CD4-positive, alpha-beta T cell (primary cell): ENCODE results near the gene SLC8A3. TPM values are rescaled to one million over a fixed set of nuclear protein-coding genes. Genes with fewer than 3 reads are reported as not detected.

ENCODE experiments used
- ATAC-seq: fragments of 200-7000 bp; cut with Tn5 transposase; one replicate; pipeline ENCODE4 v1.10.0; 2022; ENCODE audit warnings: mild to moderate bottlenecking; ENCODE audit not compliant: poor library complexity
- CTCF ChIA-PET: fragments of 350-600 bp; sonication (Branson Sonifier 250); formaldehyde crosslinking; loops from one replicate; lab custom pipeline; 2021; ENCODE audit warnings: antibody characterized with exemption, inconsistent platforms; lab: Charles Lee
- POLR2A ChIA-PET: fragments of 350-600 bp; sonication (Branson Sonifier 250); formaldehyde crosslinking; loops from one replicate; lab custom pipeline; 2021; ENCODE audit warnings: antibody characterized with exemption, inconsistent platforms; lab: Charles Lee
- DNase-seq, 14 experiments: peaks; one replicate each; pipeline ENCODE4 v3.0.0-alpha.2; 2013 to 2020; ENCODE audit warnings: mixed read lengths in 2 of 14
- H3K27ac ChIP-seq, 2 donors: one replicate each; pipeline versions ENCODE4 v1.5.1 to v1.7.0; 2013; ENCODE audit warnings: low read length in 2 of 2, low read depth in 1 of 2, mild to moderate bottlenecking in 1 of 2
- H3K27me3 ChIP-seq, 2 experiments: 1 replicate in 1 of 2; 2 replicates in 1 of 2; pipeline versions ENCODE4 v1.6.1 to v1.7.0; 2013; ENCODE audit warnings: low read length in 2 of 2, control low read depth in 1 of 2, mild to moderate bottlenecking in 1 of 2, moderate library complexity in 1 of 2; ENCODE audit not compliant: insufficient read depth in 2 of 2, control insufficient read depth in 1 of 2
- H3K36me3 ChIP-seq: one replicate; pipeline ENCODE4 v1.6.1; 2013; ENCODE audit warnings: low read length, control low read depth; ENCODE audit not compliant: insufficient read depth
- H3K4me1 ChIP-seq: one replicate; pipeline ENCODE4 v1.6.1; 2013; ENCODE audit warnings: low read length, control low read depth; ENCODE audit not compliant: insufficient read depth
- H3K4me3 ChIP-seq: one replicate; pipeline ENCODE4 v1.5.1; 2013; ENCODE audit warnings: mild to moderate bottlenecking, low read length, moderate library complexity
- H3K9me3 ChIP-seq, 2 experiments: 1 replicate in 1 of 2; 2 replicates in 1 of 2; pipeline versions ENCODE4 v1.6.1 to v1.7.0; 2013; ENCODE audit warnings: low read length in 2 of 2, mild to moderate bottlenecking in 2 of 2, control low read depth in 1 of 2, moderate library complexity in 1 of 2; ENCODE audit not compliant: control insufficient read depth in 1 of 2, insufficient read depth in 1 of 2
- H3K27ac Mint-ChIP-seq: one replicate; pipeline ENCODE4 v1.8.0; 2020; ENCODE audit warnings: mixed read lengths
- H3K27me3 Mint-ChIP-seq: one replicate; pipeline ENCODE4 v1.8.0; 2021; ENCODE audit warnings: mixed read lengths
- H3K36me3 Mint-ChIP-seq: one replicate; pipeline ENCODE4 v1.8.0; 2021; ENCODE audit warnings: low read depth, mixed read lengths
- H3K4me1 Mint-ChIP-seq: one replicate; pipeline ENCODE4 v1.8.0; 2021; ENCODE audit warnings: low read depth, mixed read lengths
- H3K4me3 Mint-ChIP-seq: one replicate; pipeline ENCODE4 v1.8.0; 2020; ENCODE audit warnings: mild to moderate bottlenecking, mixed read lengths
- H3K9me3 Mint-ChIP-seq: one replicate; pipeline ENCODE4 v1.8.0; 2020; ENCODE audit warnings: mixed read lengths
- intact Hi-C, 2 experiments: fragments of 100-400 bp; cut with DNase I in 1 of 2; cut with micrococcal nuclease in 1 of 2; formaldehyde crosslinking; loops; one replicate each; pipeline versions ENCODE4 v1.15.1 to v1.9.0; 2023 to 2025; cut with DNase I, micrococcal nuclease
- total RNA-seq, 174 experiments: library from RNA in 2 of 174; stranded (reverse) in 2 of 174; gene quantifications; one replicate each; pipeline ENCODE4 v1.2.3 and lab custom pipeline; 2021 to 2026
- TF ChIP-seq, protein P1 (sequence below): fragments of 200-600 bp; IDR thresholded peaks from one replicate; pipeline ENCODE4 v1.8.0; 2022; ENCODE audit warnings: antibody characterized with exemption, mild to moderate bottlenecking

Gene SLC8A3
- total RNA-seq, 2 experiments from 2014 or later, result not detected

DNA sequence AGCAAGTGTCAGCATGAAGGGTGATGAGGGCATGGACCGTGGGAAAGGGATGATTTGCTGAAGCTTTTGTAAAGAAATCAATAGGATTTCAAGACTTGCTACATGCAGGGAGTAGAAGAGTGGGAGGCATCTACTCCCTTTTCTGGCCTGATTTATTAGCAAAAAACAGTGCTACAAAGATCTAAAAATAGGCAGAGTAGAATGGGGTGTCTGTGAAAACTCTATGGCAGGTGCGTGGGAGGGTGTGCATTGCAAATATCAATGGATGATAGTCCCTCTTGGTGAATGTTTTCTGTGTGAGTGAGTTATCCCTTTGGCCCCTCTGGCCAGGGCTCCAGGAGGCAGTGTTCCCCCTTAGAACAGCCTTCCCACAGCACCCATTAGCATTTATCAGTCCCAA, 170.5 kb downstream of the SLC8A3 start:
- Mint-ChIP-seq H3K4me3 (no peak overlapping the region), H3K27ac (no peak overlapping the region), H3K27me3 (peaks cover 10% of the 10 kb centered on the region), H3K36me3 (no peaks in the 10 kb centered on the region), H3K4me1 (peaks cover 4% of the 10 kb centered on the region), H3K9me3 (no peaks in the 10 kb centered on the region)
- no peak for ATAC-seq
- H3K4me1 ChIP-seq, result peaks cover 8% of the 10 kb centered on the region
- no peaks in the 10 kb centered on the region for H3K9me3 ChIP-seq
- POLR2A ChIA-PET, result no interaction called here
- TF ChIP-seq, protein P1, sequence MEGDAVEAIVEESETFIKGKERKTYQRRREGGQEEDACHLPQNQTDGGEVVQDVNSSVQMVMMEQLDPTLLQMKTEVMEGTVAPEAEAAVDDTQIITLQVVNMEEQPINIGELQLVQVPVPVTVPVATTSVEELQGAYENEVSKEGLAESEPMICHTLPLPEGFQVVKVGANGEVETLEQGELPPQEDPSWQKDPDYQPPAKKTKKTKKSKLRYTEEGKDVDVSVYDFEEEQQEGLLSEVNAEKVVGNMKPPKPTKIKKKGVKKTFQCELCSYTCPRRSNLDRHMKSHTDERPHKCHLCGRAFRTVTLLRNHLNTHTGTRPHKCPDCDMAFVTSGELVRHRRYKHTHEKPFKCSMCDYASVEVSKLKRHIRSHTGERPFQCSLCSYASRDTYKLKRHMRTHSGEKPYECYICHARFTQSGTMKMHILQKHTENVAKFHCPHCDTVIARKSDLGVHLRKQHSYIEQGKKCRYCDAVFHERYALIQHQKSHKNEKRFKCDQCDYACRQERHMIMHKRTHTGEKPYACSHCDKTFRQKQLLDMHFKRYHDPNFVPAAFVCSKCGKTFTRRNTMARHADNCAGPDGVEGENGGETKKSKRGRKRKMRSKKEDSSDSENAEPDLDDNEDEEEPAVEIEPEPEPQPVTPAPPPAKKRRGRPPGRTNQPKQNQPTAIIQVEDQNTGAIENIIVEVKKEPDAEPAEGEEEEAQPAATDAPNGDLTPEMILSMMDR, result no peak
- no peak overlapping the region for H3K27ac ChIP-seq
- H3K4me3 ChIP-seq, result no peak overlapping the region
- CTCF ChIA-PET, result no interaction called here
- H3K27me3 ChIP-seq, result no peaks in the 10 kb centered on the region
- H3K36me3 ChIP-seq, result no peaks in the 10 kb centered on the region
- intact Hi-C loops, result no loop called here
- no peak for DNase-seq

DNA sequence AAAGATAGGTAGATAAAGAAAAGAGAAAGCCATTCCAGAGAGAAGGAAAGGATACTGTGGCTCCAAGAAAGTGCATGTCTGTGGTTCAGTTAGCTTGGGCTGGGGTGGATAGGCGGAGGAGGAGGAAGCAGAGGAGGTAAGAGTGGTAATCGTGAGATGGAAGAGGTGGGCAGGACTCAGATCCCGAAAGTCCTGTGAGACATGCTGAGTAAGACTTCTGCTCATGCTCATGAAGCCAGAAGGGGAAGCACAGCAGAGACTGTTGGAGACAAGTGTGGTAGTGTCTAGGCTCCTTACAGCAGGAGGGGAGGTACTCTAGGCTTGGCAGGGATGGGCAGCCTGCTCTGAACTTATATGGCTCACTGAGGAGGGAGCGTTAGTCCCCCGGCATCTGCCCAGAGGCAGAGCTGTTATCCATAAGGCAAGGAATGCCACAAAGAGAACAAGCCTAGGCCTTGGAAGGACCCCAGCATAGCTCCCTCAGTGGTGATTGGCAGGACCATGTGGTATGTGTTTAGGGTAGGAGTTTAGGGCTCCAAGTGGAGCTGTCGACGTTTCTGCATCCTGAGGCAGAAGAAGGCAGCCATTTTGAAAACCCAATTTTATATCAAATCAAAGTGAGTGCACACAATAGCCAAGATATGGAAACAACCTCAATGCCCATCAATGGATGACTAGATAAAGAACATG, 174.2 kb downstream of the SLC8A3 start:
- Mint-ChIP-seq H3K36me3 (no peaks in the 10 kb centered on the region), H3K4me1 (peaks cover 4% of the 10 kb centered on the region), H3K27ac (no peak overlapping the region), H3K27me3 (peaks cover 12% of the 10 kb centered on the region), H3K9me3 (no peaks in the 10 kb centered on the region), H3K4me3 (no peak overlapping the region)
- Histone ChIP-seq H3K36me3 (no peaks in the 10 kb centered on the region), H3K4me1 (peaks cover 8% of the 10 kb centered on the region), H3K9me3 (no peaks in the 10 kb centered on the region), H3K4me3 (no peak overlapping the region), H3K27me3 (no peaks in the 10 kb centered on the region), H3K27ac (no peak overlapping the region)
- TF ChIP-seq, protein P1, result no peak
- no peak for DNase-seq
- ChIA-PET CTCF (no interaction called here), POLR2A (no interaction called here)
- ATAC-seq, result no peak
- intact Hi-C loops, result no loop called here

DNA sequence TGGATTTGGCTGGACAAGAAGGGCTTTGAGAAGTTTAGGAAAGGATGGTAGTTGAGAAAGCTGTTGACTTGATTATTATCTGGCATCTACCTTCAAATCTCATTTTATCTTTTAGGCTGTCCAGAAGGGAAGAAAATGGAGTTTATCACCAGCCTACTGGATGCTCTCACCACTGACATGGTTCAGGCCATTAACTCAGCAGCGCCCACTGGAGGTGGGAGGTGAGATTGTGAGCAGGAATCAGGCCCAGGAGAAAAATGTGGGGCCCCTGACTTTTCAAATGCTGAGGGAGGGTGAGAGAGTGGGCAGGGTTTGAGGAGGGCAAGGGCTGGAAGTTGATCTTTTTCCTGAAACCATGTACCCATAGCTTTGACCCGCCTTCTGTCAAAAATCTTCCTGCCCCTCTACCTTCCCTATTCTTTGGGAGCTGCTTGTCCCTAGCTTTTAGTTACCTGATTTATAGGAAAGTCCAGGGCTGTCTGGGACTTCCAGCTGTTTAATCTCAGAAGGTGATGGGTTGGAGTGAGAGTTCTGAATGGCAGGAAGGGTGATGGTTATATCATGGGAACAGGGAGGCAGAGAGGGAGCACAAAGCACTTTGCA, 175.4 kb downstream of the SLC8A3 start:
- Mint-ChIP-seq H3K36me3 (no peaks in the 10 kb centered on the region), H3K27ac (no peak overlapping the region), H3K9me3 (no peaks in the 10 kb centered on the region), H3K4me1 (peaks cover under 1% of the 10 kb centered on the region), H3K4me3 (no peak overlapping the region), H3K27me3 (peaks cover 12% of the 10 kb centered on the region)
- ChIA-PET CTCF (no interaction called here), POLR2A (no interaction called here)
- H3K9me3 ChIP-seq, result no peaks in the 10 kb centered on the region
- no peak overlapping the region for H3K4me3 ChIP-seq
- H3K27ac ChIP-seq, result no peak overlapping the region
- ATAC-seq, result no peak
- peaks cover under 1% of the 10 kb centered on the region for H3K4me1 ChIP-seq
- DNase-seq, result peak in 2 of 14 experiments; percentile 1 to 7
- intact Hi-C loops, result no loop called here
- H3K36me3 ChIP-seq, result no peaks in the 10 kb centered on the region
- H3K27me3 ChIP-seq, result no peaks in the 10 kb centered on the region
- TF ChIP-seq, protein P1, result no peak
